Activated naive CD4-positive, alpha-beta T cell treated with Interleukin-2 at 50 U/mL for 16 hours (primary cell): ENCODE data around the gene COL9A2.

Experiments
- DNase-seq: peaks from one replicate; pipeline ENCODE4 v3.0.0-alpha.2; 2020

Gene COL9A2

DNA sequence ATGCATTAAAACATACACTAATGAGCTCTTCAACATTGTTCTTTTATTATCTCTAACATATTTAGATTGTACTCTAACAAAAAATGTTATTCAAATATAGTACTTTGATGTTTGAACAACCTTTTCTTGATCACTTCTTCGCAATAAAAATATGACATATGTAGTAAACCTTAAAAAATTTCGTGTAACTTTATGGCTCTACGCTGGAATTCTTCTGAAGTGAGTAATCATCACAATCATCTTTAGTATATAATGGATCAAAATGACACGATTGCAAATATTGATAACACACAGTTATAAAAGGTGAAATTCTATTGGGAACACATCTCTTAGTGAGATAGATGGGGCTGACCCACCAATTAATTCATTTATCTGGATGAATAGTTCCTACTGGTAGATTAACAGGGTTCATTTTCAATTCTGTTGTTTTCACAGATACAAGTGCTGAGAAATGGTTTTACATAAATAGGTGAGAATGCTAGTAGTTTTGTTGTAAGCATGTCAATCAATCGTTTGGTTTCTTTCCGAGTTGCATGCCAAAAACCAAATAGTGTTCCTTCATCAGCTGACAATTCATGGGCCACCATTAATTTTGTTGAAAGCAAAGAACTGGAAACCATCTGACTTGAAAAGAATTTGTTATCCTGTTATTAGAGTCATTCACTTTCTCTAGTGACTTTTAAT, 60.5 kb downstream of the COL9A2 start:
- no peak for DNase-seq

DNA sequence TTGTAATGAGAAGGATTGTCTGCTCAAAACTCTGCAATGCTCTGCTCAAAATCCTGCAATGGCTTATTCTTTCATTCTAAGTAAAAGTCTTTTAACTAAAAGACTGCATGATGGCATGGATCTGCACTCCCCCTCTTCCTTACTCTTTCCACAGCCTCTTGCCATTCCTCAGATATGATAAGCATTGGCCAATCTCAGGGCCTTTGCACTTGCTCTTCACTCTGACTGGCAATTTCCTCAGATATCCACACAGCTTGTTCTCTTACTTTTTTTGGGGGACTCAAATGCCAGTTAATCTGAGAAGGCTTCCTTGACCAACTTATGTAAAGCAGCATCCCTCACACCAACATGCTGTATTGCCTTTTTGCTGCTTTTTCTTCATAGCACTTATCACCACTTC, 61.9 kb downstream of the COL9A2 start:
- no peak for DNase-seq

- no peak for DNase-seq
Measured at GRCh38 chr1:40252601-40253000, 64.5 kb downstream of the COL9A2 start.

DNA sequence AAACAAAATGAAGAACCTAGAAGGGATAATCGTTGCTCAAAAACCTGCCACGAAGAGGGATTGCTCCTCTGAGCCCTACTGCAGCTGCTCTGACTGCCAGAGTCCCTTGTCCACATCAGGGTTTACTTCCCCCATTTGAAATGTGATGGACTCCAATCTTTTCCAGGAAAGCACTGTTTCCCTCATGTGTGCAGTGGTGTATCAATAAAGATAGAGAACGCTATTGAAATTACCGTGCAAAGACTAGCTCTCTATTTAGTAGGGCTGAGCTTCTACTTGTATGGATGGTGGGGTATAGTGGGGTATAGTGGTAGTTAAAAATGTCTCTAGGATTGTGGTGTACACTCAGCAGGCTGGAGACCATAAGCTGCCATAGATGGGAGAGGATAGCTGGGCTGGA, 65.6 kb downstream of the COL9A2 start:
- DNase-seq = no peak
